Activated CD8-positive, alpha-beta memory T cell treated with anti-CD3 and anti-CD28 coated beads for 48 hours (primary cell): ENCODE results near the gene XXYLT1.

Experiments
- DNase-seq, 3 experiments: peaks; one replicate each; pipeline ENCODE4 v3.0.0-alpha.2; 2020; ENCODE audit warnings: low read depth in 2 of 3, low spot score in 2 of 3

Gene XXYLT1

GRCh38 chr3:195251336-195252065 is 19.5 kb downstream of the XXYLT1 start:
- no peak for DNase-seq

DNA sequence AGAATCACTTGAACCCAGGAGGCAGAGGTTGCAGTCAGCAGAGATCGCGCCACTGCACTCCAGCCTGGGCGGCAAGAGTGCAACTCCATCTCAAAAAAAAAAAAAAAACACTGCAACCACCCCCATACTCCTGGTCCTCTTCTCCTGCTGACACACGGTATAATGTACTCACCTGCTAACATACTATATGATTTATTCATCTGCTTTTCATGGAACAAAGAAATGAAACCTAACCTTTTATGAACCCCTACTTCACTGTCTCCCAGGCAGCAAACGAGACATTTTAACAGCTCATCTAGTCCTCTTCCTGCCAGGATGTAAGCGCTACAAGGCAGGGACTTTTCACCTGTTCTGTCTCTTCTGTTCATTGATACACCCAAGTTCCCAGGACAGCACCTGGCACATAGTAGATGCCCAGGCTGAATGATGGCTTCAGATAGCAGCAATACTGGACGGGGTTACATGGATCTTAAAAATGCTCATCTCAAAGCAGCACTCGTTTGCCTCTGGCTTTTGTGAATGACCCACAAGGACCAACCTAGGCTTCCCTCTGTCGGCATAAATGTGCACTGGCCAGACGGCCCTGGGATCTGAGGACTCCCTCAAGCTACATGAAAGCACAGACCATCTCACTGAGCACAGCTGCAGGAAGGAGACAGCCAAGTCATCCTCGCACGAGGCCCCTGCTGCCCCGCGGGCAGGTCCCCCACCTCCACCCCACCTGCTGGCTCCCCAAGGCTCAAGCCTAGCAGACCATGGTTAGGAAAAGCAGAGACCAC is 20.3 kb downstream of the XXYLT1 start:
- no peak for DNase-seq

DNA sequence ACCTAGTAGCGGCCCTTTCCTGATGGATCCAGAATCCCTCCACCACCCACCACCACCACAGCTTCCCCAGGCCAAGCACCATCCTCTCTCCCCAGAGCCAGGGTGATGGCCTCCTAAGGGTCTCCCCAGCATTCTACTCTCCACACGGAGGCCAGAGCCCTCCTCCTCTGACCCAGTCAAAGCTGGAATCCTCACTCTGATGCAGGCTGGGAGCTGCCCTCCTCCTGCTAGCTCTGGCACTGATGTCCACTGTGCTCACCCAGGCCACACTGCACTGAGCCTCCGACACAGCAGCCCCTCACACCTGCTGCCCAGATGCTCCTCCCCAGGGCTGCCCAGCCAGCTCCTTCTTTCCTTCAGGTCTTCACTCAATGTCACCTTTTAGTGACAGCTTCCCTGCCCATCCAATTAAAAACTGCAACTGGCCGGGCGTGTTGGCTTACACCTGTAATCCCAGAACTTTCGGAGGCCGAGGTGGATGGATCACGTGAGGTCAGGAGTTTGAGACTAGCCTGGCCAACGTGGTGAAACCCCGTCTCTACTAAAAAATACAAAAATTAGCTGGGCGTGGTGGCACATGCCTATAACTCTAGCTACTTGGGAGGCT is 21.0 kb downstream of the XXYLT1 start:
- no peak for DNase-seq

GRCh38 chr3:195249057-195249770 is 21.7 kb downstream of the XXYLT1 start:
- no peak for DNase-seq

GRCh38 chr3:195248281-195248680 is 22.7 kb downstream of the XXYLT1 start:
- no peak for DNase-seq

DNA sequence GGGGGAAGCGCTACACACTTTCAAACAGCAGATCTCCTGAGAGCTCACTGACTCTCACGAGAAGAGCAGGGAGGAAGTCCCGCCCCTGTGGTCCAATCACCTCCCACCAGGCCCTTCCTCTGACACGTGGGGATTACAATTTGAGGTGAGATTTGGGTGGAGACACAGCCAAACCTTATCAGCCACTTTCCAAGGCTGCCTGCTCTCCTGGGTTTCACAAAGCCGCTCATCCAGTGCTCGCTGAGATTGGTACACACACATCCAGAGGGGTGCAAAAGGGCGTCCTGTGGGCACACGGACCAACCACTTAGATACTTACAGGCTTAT is 23.1 kb downstream of the XXYLT1 start:
- no peak for DNase-seq

GRCh38 chr3:195247086-195247862 is 23.7 kb downstream of the XXYLT1 start:
- no peak for DNase-seq

- no peak for DNase-seq
These were observed 24.4 kb downstream of the XXYLT1 start for GRCh38 chr3:195246581-195246995.

GRCh38 chr3:195245531-195245951 is 25.4 kb downstream of the XXYLT1 start:
- DNase-seq = no peak

DNA sequence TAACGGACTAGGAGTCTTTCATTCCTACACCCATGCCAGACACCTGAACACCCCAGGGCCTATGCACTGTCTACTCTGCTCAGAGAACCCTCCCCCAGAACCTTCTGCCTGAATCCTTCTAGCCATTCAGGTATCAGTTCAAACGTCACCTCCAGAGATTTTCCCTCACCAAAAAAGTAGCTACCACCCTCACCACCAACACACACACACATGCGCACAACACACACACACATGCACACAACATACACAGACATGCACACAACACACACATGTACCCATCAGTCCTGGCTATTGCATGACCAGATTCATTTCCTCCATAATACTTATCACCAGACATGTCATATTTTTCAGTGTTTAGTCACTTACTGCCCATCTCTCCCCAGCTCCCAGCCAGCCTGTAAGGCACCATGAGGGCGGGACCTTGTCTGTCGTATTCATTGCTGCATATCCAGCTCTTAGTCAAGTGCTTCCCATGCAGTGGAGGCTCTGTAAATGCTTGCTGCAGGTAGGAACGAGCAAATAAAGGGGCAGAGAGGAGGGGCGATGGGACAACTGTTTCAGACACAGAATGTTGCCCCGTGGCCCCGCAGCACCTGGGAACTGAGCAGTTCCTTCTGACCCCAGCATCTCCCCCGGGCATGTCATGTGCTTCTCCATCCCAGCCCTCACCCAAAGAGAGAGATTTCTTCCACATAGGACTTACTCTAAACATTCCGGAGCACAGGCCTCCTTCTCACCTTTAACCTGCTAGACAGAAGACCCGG is 29.2 kb downstream of the XXYLT1 start:
- DNase-seq = no peak

DNA sequence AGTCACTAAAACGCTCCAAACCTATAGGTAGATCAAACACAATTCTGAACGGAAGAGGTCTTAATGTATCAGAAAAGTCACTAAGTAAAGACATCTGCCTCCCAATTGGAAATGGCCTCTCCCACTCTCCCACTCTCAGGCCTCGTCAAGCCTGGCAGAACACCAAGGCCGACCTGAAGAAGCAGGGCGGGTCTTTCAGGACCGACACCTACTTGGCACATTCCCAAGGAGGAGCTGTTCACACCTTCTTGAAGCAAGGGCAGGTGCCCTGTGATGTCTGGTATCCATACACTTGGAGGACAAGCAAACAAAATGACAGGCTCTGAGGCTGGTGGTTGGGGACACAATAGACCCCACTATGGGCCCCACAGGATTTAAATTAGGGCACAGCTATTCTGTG is 30.0 kb downstream of the XXYLT1 start:
- no peak for DNase-seq

DNA sequence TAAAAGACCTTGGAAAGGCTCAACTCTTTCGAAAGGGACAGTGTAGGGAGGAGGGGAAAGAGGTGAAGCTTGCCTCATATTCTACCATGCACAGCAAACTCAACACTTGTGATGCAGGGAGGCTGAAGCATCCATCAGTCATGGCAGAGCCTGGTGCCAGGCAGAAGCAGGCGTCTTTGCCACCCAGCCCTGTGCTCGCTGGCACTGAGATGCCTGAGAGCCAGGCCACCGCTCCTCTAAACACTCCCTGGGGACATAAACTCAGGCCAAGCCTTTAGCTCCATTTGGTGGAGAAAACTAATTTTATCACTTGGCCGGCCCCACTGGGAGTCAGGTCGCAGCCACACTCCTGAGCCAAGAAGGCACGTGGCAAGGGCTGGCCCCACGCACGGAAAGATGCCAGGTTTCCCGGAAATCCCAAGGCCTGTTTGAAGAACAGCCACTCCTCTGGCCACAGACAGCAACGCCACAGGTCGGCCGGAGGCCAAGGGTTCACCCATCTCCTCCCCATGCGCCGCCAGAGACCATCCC is 30.7 kb downstream of the XXYLT1 start:
- DNase-seq = no peak

DNA sequence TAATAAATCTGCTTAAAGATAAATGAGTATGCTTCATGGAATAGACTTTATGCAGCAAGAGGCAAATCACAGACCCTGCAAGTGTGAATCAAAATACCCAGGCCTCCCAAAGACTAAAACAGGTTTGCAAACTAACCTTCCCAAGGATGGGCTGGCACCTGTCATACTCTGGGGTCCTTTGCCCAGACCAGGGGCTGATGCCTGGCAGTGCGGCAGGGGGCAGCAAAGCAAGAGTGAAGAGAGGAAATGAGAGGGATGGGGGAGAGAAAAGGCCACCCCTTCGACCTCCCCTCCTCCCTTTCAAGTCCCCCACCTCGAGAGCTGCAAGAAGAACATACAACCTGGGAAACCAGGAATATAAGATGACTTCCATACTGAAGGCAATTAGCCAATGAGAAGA is 31.8 kb downstream of the XXYLT1 start:
- no peak for DNase-seq

DNA sequence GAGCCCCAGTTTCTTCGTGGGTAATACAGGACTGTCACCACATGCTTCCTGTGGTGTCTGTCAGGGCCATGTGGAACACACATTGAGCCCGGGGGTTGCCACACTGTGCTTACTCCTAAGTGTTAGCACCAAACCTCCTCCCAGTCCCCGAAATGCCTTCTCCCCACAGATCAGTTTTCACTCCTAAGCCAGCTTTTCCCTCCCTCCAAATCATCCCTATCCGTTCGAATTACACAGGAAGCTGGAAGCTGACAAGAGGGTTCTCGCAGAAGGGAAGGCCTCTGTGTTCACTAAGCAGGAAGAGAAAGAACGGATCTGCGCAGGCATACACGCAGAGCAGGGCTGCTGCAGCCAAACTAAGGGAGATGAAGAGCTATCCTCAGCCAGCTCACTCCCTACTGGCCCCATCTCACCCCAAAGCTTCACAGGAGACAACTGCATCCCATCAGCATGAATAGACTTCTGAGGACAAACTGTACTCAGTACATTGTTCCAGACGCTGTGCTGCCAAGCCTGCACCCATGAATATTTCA is 32.3 kb downstream of the XXYLT1 start:
- DNase-seq = no peak

- no peak for DNase-seq
These were observed 32.8 kb downstream of the XXYLT1 start for GRCh38 chr3:195238081-195238571.

- DNase-seq = no peak
These were observed 34.0 kb downstream of the XXYLT1 start for GRCh38 chr3:195236801-195237570.

DNA sequence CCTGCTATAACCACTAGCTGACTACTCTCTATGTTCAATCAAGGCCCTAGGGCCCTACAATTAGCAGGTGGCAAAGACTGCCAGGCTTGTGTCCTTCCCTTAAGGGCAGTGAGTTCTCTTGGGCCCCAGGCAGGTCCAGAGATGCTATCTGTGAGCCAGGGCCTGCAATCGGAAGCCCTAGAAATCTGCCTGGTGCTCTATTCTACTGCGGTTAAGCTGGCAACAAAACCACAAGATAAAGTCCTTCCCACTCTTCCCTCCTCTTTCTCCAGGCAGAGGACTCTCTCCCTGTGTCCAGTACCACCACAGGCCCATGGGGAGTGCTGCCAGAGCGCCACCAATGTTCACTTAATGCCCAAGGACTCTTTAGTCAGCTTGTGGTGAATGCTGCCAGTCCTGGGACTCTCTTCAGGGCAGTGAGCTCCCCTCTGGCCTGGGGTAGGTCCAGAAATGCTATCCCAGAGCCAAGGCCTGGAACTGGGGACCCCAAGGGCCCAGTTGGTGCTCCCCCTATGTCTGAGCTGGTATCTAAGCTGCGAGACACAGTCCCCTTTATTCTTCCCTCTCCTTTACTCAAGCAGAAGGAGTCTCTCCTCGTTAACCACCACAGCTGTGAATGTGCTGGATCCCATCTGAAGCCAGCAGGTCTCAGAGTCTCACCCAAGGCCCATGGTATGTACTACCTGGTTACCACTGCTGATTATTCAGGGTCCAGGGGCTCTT is 34.7 kb downstream of the XXYLT1 start:
- DNase-seq = no peak

- no peak for DNase-seq
These were observed 40.7 kb downstream of the XXYLT1 start for GRCh38 chr3:195230244-195230643.
